Liver (tissue), 3 donors: Measurements from ENCODE around the gene AKR1C1.

ENCODE experiments used
- ATF3 ChIP-seq: IDR thresholded peaks from 2 replicates; pipeline ENCODE4 v1.6.1; 2016; ENCODE audit warnings: antibody characterized with exemption
- EGR1 ChIP-seq, 2 donors: IDR thresholded peaks; 2 replicates each; pipeline ENCODE4 v1.6.1; 2016 to 2018; ENCODE audit warnings: antibody characterized with exemption in 2 of 2, low read depth in 2 of 2
- NR2F2 ChIP-seq: IDR thresholded peaks from 2 replicates; pipeline ENCODE4 v1.6.1; 2016; ENCODE audit warnings: antibody characterized with exemption
- RXRA ChIP-seq, 2 donors: IDR thresholded peaks; 2 replicates each; pipeline ENCODE4 v1.6.1; 2017 to 2018; ENCODE audit warnings: antibody characterized with exemption in 2 of 2, mild to moderate bottlenecking in 1 of 2
- TAF1 ChIP-seq: conservative IDR thresholded peaks from 2 replicates; pipeline ENCODE4 v1.6.1; 2016; ENCODE audit warnings: antibody characterized with exemption, mild to moderate bottlenecking
- YY1 ChIP-seq: IDR thresholded peaks from 2 replicates; pipeline ENCODE4 v1.6.1; 2016; ENCODE audit warnings: antibody characterized with exemption, mild to moderate bottlenecking
- TF ChIP-seq, protein P1 (sequence below): fragments of 150-350 bp; IDR thresholded peaks from 2 replicates; pipeline ENCODE4 v1.5.1; 2017; ENCODE audit warnings: improper control_type of control experiment, low read depth, low read length; ENCODE audit not compliant: missing input control
- TF ChIP-seq, protein P2 (sequence below): IDR thresholded peaks from 2 replicates; pipeline ENCODE4 v1.6.1; 2016; ENCODE audit warnings: antibody characterized with exemption
- donor health status: healthy.
- donor health status: healthy.

GRCh38 chr10:4978870-4979269 lies 15.7 kb downstream of the AKR1C1 start:
- TF ChIP-seq, protein P1, sequence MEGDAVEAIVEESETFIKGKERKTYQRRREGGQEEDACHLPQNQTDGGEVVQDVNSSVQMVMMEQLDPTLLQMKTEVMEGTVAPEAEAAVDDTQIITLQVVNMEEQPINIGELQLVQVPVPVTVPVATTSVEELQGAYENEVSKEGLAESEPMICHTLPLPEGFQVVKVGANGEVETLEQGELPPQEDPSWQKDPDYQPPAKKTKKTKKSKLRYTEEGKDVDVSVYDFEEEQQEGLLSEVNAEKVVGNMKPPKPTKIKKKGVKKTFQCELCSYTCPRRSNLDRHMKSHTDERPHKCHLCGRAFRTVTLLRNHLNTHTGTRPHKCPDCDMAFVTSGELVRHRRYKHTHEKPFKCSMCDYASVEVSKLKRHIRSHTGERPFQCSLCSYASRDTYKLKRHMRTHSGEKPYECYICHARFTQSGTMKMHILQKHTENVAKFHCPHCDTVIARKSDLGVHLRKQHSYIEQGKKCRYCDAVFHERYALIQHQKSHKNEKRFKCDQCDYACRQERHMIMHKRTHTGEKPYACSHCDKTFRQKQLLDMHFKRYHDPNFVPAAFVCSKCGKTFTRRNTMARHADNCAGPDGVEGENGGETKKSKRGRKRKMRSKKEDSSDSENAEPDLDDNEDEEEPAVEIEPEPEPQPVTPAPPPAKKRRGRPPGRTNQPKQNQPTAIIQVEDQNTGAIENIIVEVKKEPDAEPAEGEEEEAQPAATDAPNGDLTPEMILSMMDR, result no peak
- TF ChIP-seq TAF1 (no peak), EGR1 (IDR thresholded peaks at IDR 0.05; ENCODE audit: low read depth in 2 of 2) (no peak), NR2F2 (no peak), RXRA (IDR thresholded peaks at IDR 0.05) (no peak), ATF3 (no peak), YY1 (no peak)
- TF ChIP-seq, protein P2, sequence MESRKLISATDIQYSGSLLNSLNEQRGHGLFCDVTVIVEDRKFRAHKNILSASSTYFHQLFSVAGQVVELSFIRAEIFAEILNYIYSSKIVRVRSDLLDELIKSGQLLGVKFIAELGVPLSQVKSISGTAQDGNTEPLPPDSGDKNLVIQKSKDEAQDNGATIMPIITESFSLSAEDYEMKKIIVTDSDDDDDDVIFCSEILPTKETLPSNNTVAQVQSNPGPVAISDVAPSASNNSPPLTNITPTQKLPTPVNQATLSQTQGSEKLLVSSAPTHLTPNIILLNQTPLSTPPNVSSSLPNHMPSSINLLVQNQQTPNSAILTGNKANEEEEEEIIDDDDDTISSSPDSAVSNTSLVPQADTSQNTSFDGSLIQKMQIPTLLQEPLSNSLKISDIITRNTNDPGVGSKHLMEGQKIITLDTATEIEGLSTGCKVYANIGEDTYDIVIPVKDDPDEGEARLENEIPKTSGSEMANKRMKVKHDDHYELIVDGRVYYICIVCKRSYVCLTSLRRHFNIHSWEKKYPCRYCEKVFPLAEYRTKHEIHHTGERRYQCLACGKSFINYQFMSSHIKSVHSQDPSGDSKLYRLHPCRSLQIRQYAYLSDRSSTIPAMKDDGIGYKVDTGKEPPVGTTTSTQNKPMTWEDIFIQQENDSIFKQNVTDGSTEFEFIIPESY, result no peak
